ENCODE results near the gene GCG.

GCG gene

GRCh38 chr2:162152147-162152546, at the start of gene GCG:
TSS of gene GCG (minus strand) at chr2:162152247. CDS start at chr2:162149178, 3,069 bp downstream.
- no peak for DNase-seq

- no peak for DNase-seq
Measured at GRCh38 chr2:162200636-162201035, 48.6 kb upstream of the GCG start.

GRCh38 chr2:162199913-162200312, 47.9 kb upstream of the GCG start:
- no peak for DNase-seq

GRCh38 chr2:162198239-162198638, 46.2 kb upstream of the GCG start:
- DNase-seq = no peak

GRCh38 chr2:162197069-162197825, 45.2 kb upstream of the GCG start:
- DNase-seq = no peak

GRCh38 chr2:162196638-162197037, 44.6 kb upstream of the GCG start:
- no peak for DNase-seq

GRCh38 chr2:162188451-162188850, 36.4 kb upstream of the GCG start:
- no peak for DNase-seq

- DNase-seq = no peak
Measured at GRCh38 chr2:162185541-162186232, 33.6 kb upstream of the GCG start.

- no peak for DNase-seq
Measured at GRCh38 chr2:162184821-162185450, 32.9 kb upstream of the GCG start.

- DNase-seq = no peak
Measured at GRCh38 chr2:162184359-162184758, 32.3 kb upstream of the GCG start.

- DNase-seq = no peak
Measured at GRCh38 chr2:162182395-162182794, 30.3 kb upstream of the GCG start.

GRCh38 chr2:162177301-162177700, 25.3 kb upstream of the GCG start:
- DNase-seq = no peak

GRCh38 chr2:162175714-162176113, 23.7 kb upstream of the GCG start:
- DNase-seq = no peak

GRCh38 chr2:162174746-162175145, 22.7 kb upstream of the GCG start:
- DNase-seq = no peak

- no peak for DNase-seq
Measured at GRCh38 chr2:162172802-162173370, 20.8 kb upstream of the GCG start.

- DNase-seq = no peak
Measured at GRCh38 chr2:162166745-162167144, 14.7 kb upstream of the GCG start.

- no peak for DNase-seq
Measured at GRCh38 chr2:162166174-162166573, 14.1 kb upstream of the GCG start.

- DNase-seq = no peak
Measured at GRCh38 chr2:162164802-162165201, 12.8 kb upstream of the GCG start.

- DNase-seq = no peak
Measured at GRCh38 chr2:162159446-162159845, 7.4 kb upstream of the GCG start.

- no peak for DNase-seq
Measured at GRCh38 chr2:162156149-162156548, 4.1 kb upstream of the GCG start.

GRCh38 chr2:162155093-162155492, 3.0 kb upstream of the GCG start:
- DNase-seq = no peak

GRCh38 chr2:162153608-162154224, 1.7 kb upstream of the GCG start:
- peak; percentile 39 for DNase-seq

- no peak for DNase-seq
Measured at GRCh38 chr2:162149940-162150339, 2.1 kb downstream of the GCG start.
